Endometrial microvascular endothelial cells (primary cell): Measurements from ENCODE around the gene GPRC5B. TPM values are rescaled to one million over a fixed set of nuclear protein-coding genes. Genes with fewer than 3 reads are reported as not detected.

ENCODE experiments used
- in situ Hi-C: cut with HindIII; loops from 2 replicates; pipeline ENCODE4 v1.10.0; 2017; ENCODE audit warnings: low sequenced_read_pairs, low pct_unique_long_range_greater_than_20kb; ENCODE audit errors: inconsistent ontology term
- total RNA-seq: library from RNA; depleted of rRNA; stranded (reverse); fragments of >200 nt; gene quantifications from one replicate; pipeline ENCODE4 v1.2.3, GENCODE V29; 2015; ENCODE audit errors: inconsistent ontology term

GPRC5B gene
- total RNA-seq, 1 donor from 2014 or later = 7.9 TPM

GRCh38 chr16:19899605-19899955 is 14.9 kb upstream of the GPRC5B start:
- in situ Hi-C loops = loop anchor here (25.0 kb wide), 2 partner anchors 187 to 287 kb away; partner anchors contain the start of genes IQCK and KNOP1

GRCh38 chr16:19898924-19899604 is 14.4 kb upstream of the GPRC5B start:
- in situ Hi-C loops = loop anchor here (25.0 kb wide), 2 partner anchors 187 to 287 kb away; partner anchors contain the start of genes IQCK and KNOP1

- in situ Hi-C loops = loop anchor here (25.0 kb wide), 2 partner anchors 186 to 286 kb away; partner anchors contain the start of genes IQCK and KNOP1
Observed at GRCh38 chr16:19898166-19898565, 13.5 kb upstream of the GPRC5B start.

GRCh38 chr16:19896951-19897350 is 12.3 kb upstream of the GPRC5B start:
- in situ Hi-C loops = loop anchor here (25.0 kb wide), 2 partner anchors 185 to 285 kb away; partner anchors contain the start of genes IQCK and KNOP1

GRCh38 chr16:19894586-19894985 is 9.9 kb upstream of the GPRC5B start:
- in situ Hi-C loops = loop anchor here (25.0 kb wide), 2 partner anchors 182 to 282 kb away; partner anchors contain the start of genes IQCK and KNOP1

- in situ Hi-C loops = loop anchor here (25.0 kb wide), 2 partner anchors 181 to 281 kb away; partner anchors contain the start of genes IQCK and KNOP1
Observed at GRCh38 chr16:19892902-19893301, 8.3 kb upstream of the GPRC5B start.

GRCh38 chr16:19890901-19891300 is 6.3 kb upstream of the GPRC5B start:
- in situ Hi-C loops = loop anchor here (25.0 kb wide), 2 partner anchors 179 to 279 kb away; partner anchors contain the start of genes IQCK and KNOP1

- in situ Hi-C loops = loop anchor here (25.0 kb wide), 2 partner anchors 177 to 277 kb away; partner anchors contain the start of genes IQCK and KNOP1
Observed at GRCh38 chr16:19888834-19889233, 4.2 kb upstream of the GPRC5B start.

GRCh38 chr16:19886073-19886941 is 1.7 kb upstream of the GPRC5B start:
- in situ Hi-C loops = loop anchor here (25.0 kb wide), 2 partner anchors 174 to 274 kb away; partner anchors contain the start of genes IQCK and KNOP1

GRCh38 chr16:19885451-19886072 is 914 bp upstream of the GPRC5B start:
- in situ Hi-C loops = loop anchor here (25.0 kb wide), 2 partner anchors 173 to 273 kb away; partner anchors contain the start of genes IQCK and KNOP1

GRCh38 chr16:19883966-19884485 is 622 bp downstream of the GPRC5B start:
- in situ Hi-C loops = loop anchor here (25.0 kb wide), 2 partner anchors 172 to 272 kb away; partner anchors contain the start of genes IQCK and KNOP1

GRCh38 chr16:19883296-19883965 is 1.2 kb downstream of the GPRC5B start:
- in situ Hi-C loops = loop anchor here (25.0 kb wide), 2 partner anchors 171 to 271 kb away; partner anchors contain the start of genes IQCK and KNOP1

GRCh38 chr16:19882646-19883045 is 2.0 kb downstream of the GPRC5B start:
- in situ Hi-C loops = loop anchor here (25.0 kb wide), 2 partner anchors 170 to 270 kb away; partner anchors contain the start of genes IQCK and KNOP1

- in situ Hi-C loops = loop anchor here (25.0 kb wide), 2 partner anchors 170 to 270 kb away; partner anchors contain the start of genes IQCK and KNOP1
Observed at GRCh38 chr16:19882186-19882585, 2.5 kb downstream of the GPRC5B start.

GRCh38 chr16:19881783-19882182 is 2.9 kb downstream of the GPRC5B start:
- in situ Hi-C loops = loop anchor here (25.0 kb wide), 2 partner anchors 169 to 269 kb away; partner anchors contain the start of genes IQCK and KNOP1

- in situ Hi-C loops = loop anchor here (25.0 kb wide), 2 partner anchors 169 to 269 kb away; partner anchors contain the start of genes IQCK and KNOP1
Observed at GRCh38 chr16:19881028-19881427, 3.6 kb downstream of the GPRC5B start.

- in situ Hi-C loops = loop anchor here (25.0 kb wide), 2 partner anchors 167 to 267 kb away; partner anchors contain the start of genes IQCK and KNOP1
Observed at GRCh38 chr16:19879241-19879792, 5.3 kb downstream of the GPRC5B start.
